HCT116 (cell line): ENCODE measurements around the gene NMS. TPM values are rescaled to one million over a fixed set of nuclear protein-coding genes. Genes with fewer than 3 reads are reported as not detected.

ENCODE experiments used
- ATAC-seq: fragments of 200-7000 bp; cut with Tn5 transposase; 2 replicates; pipeline ENCODE4 v1.9.1; 2020; ENCODE audit warnings: mild to moderate bottlenecking, moderate library complexity
- BruUV-seq: library from RNA; stranded (reverse); fragments of 400-500 nt; replicated peaks from 2 replicates; lab custom pipeline; 2021; lab: Mats Ljungman, UMichigan
- CTCF ChIA-PET: fragments of 300-600 bp; sonication (Branson Sonifier 250); formaldehyde crosslinking; loops from one replicate; lab custom pipeline; 2021; ENCODE audit warnings: antibody characterized with exemption; lab: Charles Lee
- POLR2A ChIA-PET: fragments of 300-600, 350-600 bp; sonication (Branson Sonifier 250); formaldehyde crosslinking; loops from one replicate; lab custom pipeline; 2021; ENCODE audit warnings: antibody characterized with exemption; lab: Charles Lee
- RAD21 ChIA-PET, 2 experiments: fragments of 300-600 bp; sonication (Branson Sonifier 250); formaldehyde crosslinking; loops; one replicate each; lab custom pipeline; 2023; ENCODE audit warnings: low total read pairs in 2 of 2; ENCODE audit not compliant: uncharacterized antibody in 2 of 2, unreplicated experiment in 2 of 2, low non-redundant PET in 1 of 2; lab: Charles Lee
- DNase-seq: peaks from one replicate; pipeline ENCODE4 v3.0.0-alpha.2; 2010; ENCODE audit warnings: low read depth, low spot score
- H2AFZ ChIP-seq: fragments of 200-600 bp; shearing (Covaris generic), sonication (generic); 2 replicates; pipeline ENCODE4 v1.6.1; 2017; ENCODE audit warnings: low read depth, mixed run types, mixed read lengths, antibody characterized with exemption, low read length; ENCODE audit not compliant: poor library complexity, severe bottlenecking
- H3K27ac ChIP-seq: 2 replicates; pipeline ENCODE4 v1.5.1; 2012; ENCODE audit warnings: low read depth, low read length
- H3K27me3 ChIP-seq: fragments of 200-600 bp; sonication (generic); 2 replicates; pipeline ENCODE4 v1.6.1; 2016; ENCODE audit warnings: mixed run types, low read length, mixed read lengths; ENCODE audit not compliant: insufficient read depth
- H3K36me3 ChIP-seq, 2 experiments: fragments of 200-500 bp in 1 of 2; fragments of 200-600 bp in 1 of 2; sonication (Bioruptor generic) in 1 of 2; sonication (generic) in 1 of 2; 2 replicates each; pipeline versions ENCODE4 v1.5.1 to v1.6.1; 2014 to 2016; ENCODE audit warnings: low read length in 2 of 2, inconsistent platforms in 1 of 2, mixed read lengths in 1 of 2, mixed run types in 1 of 2; ENCODE audit not compliant: insufficient read depth in 2 of 2, control insufficient read depth in 1 of 2
- H3K4me1 ChIP-seq, 2 experiments: fragments of 200-600 bp in 1 of 2; sonication (generic) in 1 of 2; 2 replicates each; pipeline versions ENCODE4 v1.5.1 to v1.6.1; 2012 to 2017; ENCODE audit warnings: low read length in 2 of 2, inconsistent platforms in 1 of 2, mild to moderate bottlenecking in 1 of 2, mixed read lengths in 1 of 2, mixed run types in 1 of 2, moderate library complexity in 1 of 2; ENCODE audit not compliant: insufficient read depth in 2 of 2, control insufficient read depth in 1 of 2
- H3K4me2 ChIP-seq: fragments of 200-600 bp; sonication (generic); 2 replicates; pipeline ENCODE4 v1.6.1; 2017; ENCODE audit warnings: mixed run types, low read length, mixed read lengths
- H3K4me3 ChIP-seq, 2 experiments: fragments of 200-600 bp in 1 of 2; sonication (generic) in 1 of 2; replicated peaks in 1 of 2; 2 replicates each; pipeline ENCODE4 v1.5.1; 2011 to 2016; ENCODE audit warnings: low read length in 2 of 2, control low read depth in 1 of 2, low read depth in 1 of 2, mild to moderate bottlenecking in 1 of 2, mixed read lengths in 1 of 2, mixed run types in 1 of 2
- H3K79me2 ChIP-seq: fragments of 200-600 bp; sonication (generic); 2 replicates; pipeline ENCODE4 v1.6.1; 2017; ENCODE audit warnings: mild to moderate bottlenecking, mixed run types, low read length, moderate library complexity, mixed read lengths; ENCODE audit not compliant: insufficient read depth
- H3K9ac ChIP-seq: fragments of 200-600 bp; sonication (generic); 2 replicates; pipeline ENCODE4 v1.6.1; 2016; ENCODE audit warnings: low read length, mixed read lengths
- H3K9me2 ChIP-seq: fragments of 200-600 bp; sonication (generic), shearing (Covaris generic); 2 replicates; pipeline ENCODE4 v1.6.1; 2017; ENCODE audit warnings: mixed run types, mild to moderate bottlenecking, moderate library complexity; ENCODE audit not compliant: insufficient read depth
- H3K9me3 ChIP-seq, 2 experiments: fragments of 200-500 bp in 1 of 2; fragments of 200-600 bp in 1 of 2; sonication (Bioruptor generic) in 1 of 2; sonication (generic) in 1 of 2; 2 replicates each; pipeline ENCODE4 v1.6.1; 2014 to 2017; ENCODE audit warnings: low read length in 2 of 2, mixed read lengths in 2 of 2, inconsistent platforms in 1 of 2, low read depth in 1 of 2, mild to moderate bottlenecking in 1 of 2, mixed run types in 1 of 2, moderate library complexity in 1 of 2; ENCODE audit not compliant: control insufficient read depth in 1 of 2, insufficient read depth in 1 of 2
- H4K20me1 ChIP-seq: fragments of 200-600 bp; sonication (generic), shearing (Covaris generic); 2 replicates; pipeline ENCODE4 v1.6.1; 2017; ENCODE audit warnings: mixed run types, mild to moderate bottlenecking, moderate library complexity; ENCODE audit not compliant: insufficient read depth
- CTCF ChIP-seq, 3 experiments: fragments of 200-600 bp in 1 of 3; sonication (generic) in 1 of 3; IDR thresholded peaks in 2 of 3; conservative IDR thresholded peaks in 1 of 3; 2 replicates each; pipeline ENCODE4 v1.5.1; 2012 to 2017; ENCODE audit warnings: low read depth in 2 of 3, low read length in 2 of 3, antibody characterized with exemption in 1 of 3, borderline replicate concordance in 1 of 3, control low read depth in 1 of 3, mild to moderate bottlenecking in 1 of 3, mixed read lengths in 1 of 3, mixed run types in 1 of 3, moderate library complexity in 1 of 3; ENCODE audit not compliant: insufficient read depth in 1 of 3
- EZH2phosphoT487 ChIP-seq: fragments of 200-600 bp; IDR thresholded peaks from 2 replicates; pipeline ENCODE4 v1.6.1; 2018; ENCODE audit warnings: antibody characterized with exemption, borderline replicate concordance
- SRF ChIP-seq: IDR thresholded peaks from 2 replicates; pipeline ENCODE4 v1.6.1; 2012; ENCODE audit warnings: low read depth
- ZFX ChIP-seq: fragments of 450-650 bp; IDR thresholded peaks from 2 replicates; pipeline ENCODE4 v1.6.1; 2017
- intact Hi-C: fragments of 100-400 bp; cut with micrococcal nuclease; formaldehyde crosslinking; loops from 2 replicates; pipeline ENCODE4 v1.10.0; 2022
- total RNA-seq: library from RNA; stranded (reverse); gene quantifications from one replicate; pipeline ENCODE4 v1.2.1, GENCODE V29; 2021; ENCODE audit not compliant: unreplicated experiment
- TF ChIP-seq, protein P1 (sequence below): IDR thresholded peaks from 2 replicates; pipeline ENCODE4 v1.6.1; 2012; ENCODE audit warnings: low read depth

NMS gene
- total RNA-seq, 1 experiment from 2014 or later = not detected

- BruUV-seq = no TSS peak
- Histone ChIP-seq H3K4me1 (no peaks in the 10 kb centered on the region), H4K20me1 (no peaks in the 10 kb centered on the region)
- CTCF ChIA-PET = no interaction called here
- TF ChIP-seq EZH2phosphoT487 (no peak), CTCF (IDR thresholded peaks at IDR 0.05 in 2 of 3, conservative IDR thresholded peaks at IDR 0.05 in 1 of 3; ENCODE audit: borderline replicate concordance in 1 of 3, insufficient read depth in 1 of 3, low read depth in 2 of 3, low read length in 2 of 3) (no peak), ZFX (no peak), SRF (no peak)
- TF ChIP-seq, protein P1, sequence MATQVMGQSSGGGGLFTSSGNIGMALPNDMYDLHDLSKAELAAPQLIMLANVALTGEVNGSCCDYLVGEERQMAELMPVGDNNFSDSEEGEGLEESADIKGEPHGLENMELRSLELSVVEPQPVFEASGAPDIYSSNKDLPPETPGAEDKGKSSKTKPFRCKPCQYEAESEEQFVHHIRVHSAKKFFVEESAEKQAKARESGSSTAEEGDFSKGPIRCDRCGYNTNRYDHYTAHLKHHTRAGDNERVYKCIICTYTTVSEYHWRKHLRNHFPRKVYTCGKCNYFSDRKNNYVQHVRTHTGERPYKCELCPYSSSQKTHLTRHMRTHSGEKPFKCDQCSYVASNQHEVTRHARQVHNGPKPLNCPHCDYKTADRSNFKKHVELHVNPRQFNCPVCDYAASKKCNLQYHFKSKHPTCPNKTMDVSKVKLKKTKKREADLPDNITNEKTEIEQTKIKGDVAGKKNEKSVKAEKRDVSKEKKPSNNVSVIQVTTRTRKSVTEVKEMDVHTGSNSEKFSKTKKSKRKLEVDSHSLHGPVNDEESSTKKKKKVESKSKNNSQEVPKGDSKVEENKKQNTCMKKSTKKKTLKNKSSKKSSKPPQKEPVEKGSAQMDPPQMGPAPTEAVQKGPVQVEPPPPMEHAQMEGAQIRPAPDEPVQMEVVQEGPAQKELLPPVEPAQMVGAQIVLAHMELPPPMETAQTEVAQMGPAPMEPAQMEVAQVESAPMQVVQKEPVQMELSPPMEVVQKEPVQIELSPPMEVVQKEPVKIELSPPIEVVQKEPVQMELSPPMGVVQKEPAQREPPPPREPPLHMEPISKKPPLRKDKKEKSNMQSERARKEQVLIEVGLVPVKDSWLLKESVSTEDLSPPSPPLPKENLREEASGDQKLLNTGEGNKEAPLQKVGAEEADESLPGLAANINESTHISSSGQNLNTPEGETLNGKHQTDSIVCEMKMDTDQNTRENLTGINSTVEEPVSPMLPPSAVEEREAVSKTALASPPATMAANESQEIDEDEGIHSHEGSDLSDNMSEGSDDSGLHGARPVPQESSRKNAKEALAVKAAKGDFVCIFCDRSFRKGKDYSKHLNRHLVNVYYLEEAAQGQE = no peak
- TF ChIP-seq, all 23 proteins: peak for 0
- no peak overlapping the region for H3K4me3 ChIP-seq
- intact Hi-C loops = no loop called here
- no peaks in the 10 kb centered on the region for H3K9me2 ChIP-seq
- no peak overlapping the region for H3K4me2 ChIP-seq
- H3K27ac ChIP-seq = no peak overlapping the region
- no peaks in the 10 kb centered on the region for H3K9me3 ChIP-seq
- no peak overlapping the region for H2AFZ ChIP-seq
- no peak for ATAC-seq
- DNase-seq = no peak
- ChIA-PET POLR2A (no interaction called here), RAD21 (no interaction called here)
- no peaks in the 10 kb centered on the region for H3K27me3 ChIP-seq
- no peak overlapping the region for H3K9ac ChIP-seq
- no peaks in the 10 kb centered on the region for H3K36me3 ChIP-seq
- H3K79me2 ChIP-seq = no peaks in the 10 kb centered on the region
These were observed 32.5 kb upstream of the NMS start for GRCh38 chr2:100437751-100438150.
